Measurements from ENCODE around the gene RASAL2.

DNA sequence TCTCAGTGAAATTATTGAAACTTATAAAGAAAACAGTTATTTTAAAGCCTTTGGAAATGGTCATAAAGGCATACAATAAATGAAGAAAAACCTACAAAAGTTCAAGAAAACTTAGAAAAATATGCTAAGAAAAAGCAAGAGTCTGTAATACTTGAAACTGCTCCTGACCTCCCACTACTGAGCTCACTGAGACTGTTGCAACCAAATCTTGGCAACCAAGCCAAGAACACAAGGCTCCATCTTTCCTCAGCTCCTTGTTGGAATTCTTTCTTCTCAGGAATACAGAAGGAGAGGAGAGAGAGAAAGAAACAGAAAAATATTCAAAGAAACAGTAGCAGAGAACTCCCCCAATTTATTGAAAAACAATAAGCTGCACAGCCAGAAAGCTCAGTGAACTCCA, 160.5 kb downstream of the RASAL2 start:
- TF ChIP-seq SP1 (IDR thresholded peaks at IDR 0.05) (no peak), NFRKB (IDR thresholded peaks at IDR 0.05) (no peak), TARDBP (IDR thresholded peaks at IDR 0.05) (no peak), LEF1 (IDR thresholded peaks at IDR 0.05; ENCODE audit: borderline replicate concordance) (no peak), BHLHE40 (IDR thresholded peaks at IDR 0.05; ENCODE audit: borderline replicate concordance) (no peak)

All from HEK293T (cell line).